ENCODE data around the gene MAP1LC3B2.

Gene MAP1LC3B2

GRCh38 chr12:116538682-116539305 lies 20.4 kb upstream of the MAP1LC3B2 start:
- no peak for DNase-seq

GRCh38 chr12:116539361-116539771 lies 19.8 kb upstream of the MAP1LC3B2 start:
- no peak for DNase-seq

GRCh38 chr12:116539905-116540482 lies 19.2 kb upstream of the MAP1LC3B2 start:
- DNase-seq: peak; percentile 63

- no peak for DNase-seq
Observed at GRCh38 chr12:116540622-116541152, 18.5 kb upstream of the MAP1LC3B2 start.

GRCh38 chr12:116541547-116542344 lies 17.4 kb upstream of the MAP1LC3B2 start:
- no peak for DNase-seq

- DNase-seq: no peak
Observed at GRCh38 chr12:116542345-116542956, 16.7 kb upstream of the MAP1LC3B2 start.

GRCh38 chr12:116544656-116545055 lies 14.5 kb upstream of the MAP1LC3B2 start:
- DNase-seq: no peak

GRCh38 chr12:116545144-116545543 lies 14.0 kb upstream of the MAP1LC3B2 start:
- DNase-seq: no peak

GRCh38 chr12:116545936-116546335 lies 13.2 kb upstream of the MAP1LC3B2 start:
- DNase-seq: no peak

- DNase-seq: no peak
Observed at GRCh38 chr12:116547955-116548501, 11.2 kb upstream of the MAP1LC3B2 start.

- no peak for DNase-seq
Observed at GRCh38 chr12:116549993-116550392, 9.2 kb upstream of the MAP1LC3B2 start.

- DNase-seq: no peak
Observed at GRCh38 chr12:116551151-116551550, 8.0 kb upstream of the MAP1LC3B2 start.

- no peak for DNase-seq
Observed at GRCh38 chr12:116551619-116551951, 7.6 kb upstream of the MAP1LC3B2 start.

- no peak for DNase-seq
Observed at GRCh38 chr12:116551952-116552772, 7.0 kb upstream of the MAP1LC3B2 start.

- DNase-seq: no peak
Observed at GRCh38 chr12:116552773-116553373, 6.3 kb upstream of the MAP1LC3B2 start.

- DNase-seq: no peak
Observed at GRCh38 chr12:116556356-116556952, 2.7 kb upstream of the MAP1LC3B2 start.

- DNase-seq: no peak
Observed at GRCh38 chr12:116556964-116557698, 2.0 kb upstream of the MAP1LC3B2 start.

- no peak for DNase-seq
Observed at GRCh38 chr12:116558280-116559161, 660 bp upstream of the MAP1LC3B2 start.

GRCh38 chr12:116561181-116561821 lies 2.1 kb downstream of the MAP1LC3B2 start:
- DNase-seq: no peak

Measured in NCI-H524 treated with DMSO at 0.1 percent for 48 hours (cell line).